OCI-LY7 (cell line): ENCODE measurements around the gene SERINC1.

Experiments
- CTCF ChIP-seq: fragments of 200-600 bp; sonication (generic); conservative IDR thresholded peaks from 2 replicates; pipeline ENCODE4 v1.5.1; 2014; ENCODE audit warnings: mild to moderate bottlenecking, antibody characterized with exemption, low read length, moderate library complexity, mixed read lengths
- EZH2phosphoT487 ChIP-seq: fragments of 200-600 bp; sonication (generic); IDR thresholded peaks from 2 replicates; pipeline ENCODE4 v1.6.1; 2018; ENCODE audit warnings: low read depth, borderline replicate concordance, mild to moderate bottlenecking, mixed run types, antibody characterized with exemption, low read length, moderate library complexity, mixed read lengths

GRCh38 chr6:122405417-122405816 lies 66.2 kb downstream of the SERINC1 start:
- TF ChIP-seq CTCF (no peak), EZH2phosphoT487 (no peak)
